HT1080 (cell line): Measurements from ENCODE around the gene WDR48. TPM values are rescaled to one million over a fixed set of nuclear protein-coding genes. Genes with fewer than 3 reads are reported as not detected.

Source experiments
- DNase-seq: peaks from one replicate; pipeline ENCODE4 v3.0.0-alpha.2; 2015; ENCODE audit warnings: low read depth
- small RNA-seq: library from RNA; depleted of rRNA; stranded (forward); fragments of <200 nt; gene quantifications from one replicate; pipeline ENCODE3, GENCODE V24; 2014
- total RNA-seq: library from RNA; depleted of rRNA; stranded (reverse); fragments of >200 nt; shearing (Covaris generic); gene quantifications from 2 replicates; pipeline ENCODE4 v1.2.3, GENCODE V29; 2014; rRNA removed

WDR48 gene
- total RNA-seq, 1 experiment from 2014 or later: 19.9 TPM

DNA sequence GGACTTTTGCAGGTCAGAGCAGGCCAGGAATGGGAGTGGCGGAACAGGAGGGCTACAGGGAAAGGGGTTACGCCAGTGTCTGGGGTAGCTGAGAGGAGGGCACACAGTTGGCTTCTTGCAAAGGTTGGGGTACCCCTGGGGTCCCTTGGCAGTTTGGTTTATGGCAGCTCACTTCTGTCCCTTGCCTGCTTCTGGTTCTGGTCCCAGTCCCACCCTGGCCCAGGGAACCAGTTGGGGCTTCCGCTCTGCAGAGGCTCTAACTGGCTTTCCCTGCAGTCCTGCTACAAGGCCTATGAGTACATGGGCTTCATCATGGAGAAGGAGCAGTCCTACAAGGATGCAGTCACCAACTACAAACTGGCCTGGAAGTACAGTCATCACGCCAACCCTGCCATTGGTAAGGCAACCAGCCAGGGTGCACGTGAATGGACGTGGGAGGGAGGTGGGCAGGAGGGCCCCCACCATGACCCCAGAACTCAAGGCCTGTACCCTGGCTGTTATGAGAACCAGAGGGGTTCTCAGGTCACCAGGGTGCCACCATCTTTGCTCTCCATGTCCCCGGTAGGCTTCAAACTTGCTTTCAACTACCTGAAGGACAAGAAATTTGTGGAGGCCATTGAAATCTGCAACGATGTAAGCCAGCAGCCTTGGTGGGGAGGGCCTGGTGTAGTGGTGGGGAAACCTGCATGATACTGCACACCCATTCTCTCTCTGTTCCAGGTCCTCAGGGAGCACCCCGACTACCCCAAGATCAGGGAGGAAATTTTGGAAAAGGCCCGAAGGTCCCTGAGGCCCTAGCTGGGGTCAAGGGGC, 86.4 kb downstream of the WDR48 start:
- no peak for DNase-seq

DNA sequence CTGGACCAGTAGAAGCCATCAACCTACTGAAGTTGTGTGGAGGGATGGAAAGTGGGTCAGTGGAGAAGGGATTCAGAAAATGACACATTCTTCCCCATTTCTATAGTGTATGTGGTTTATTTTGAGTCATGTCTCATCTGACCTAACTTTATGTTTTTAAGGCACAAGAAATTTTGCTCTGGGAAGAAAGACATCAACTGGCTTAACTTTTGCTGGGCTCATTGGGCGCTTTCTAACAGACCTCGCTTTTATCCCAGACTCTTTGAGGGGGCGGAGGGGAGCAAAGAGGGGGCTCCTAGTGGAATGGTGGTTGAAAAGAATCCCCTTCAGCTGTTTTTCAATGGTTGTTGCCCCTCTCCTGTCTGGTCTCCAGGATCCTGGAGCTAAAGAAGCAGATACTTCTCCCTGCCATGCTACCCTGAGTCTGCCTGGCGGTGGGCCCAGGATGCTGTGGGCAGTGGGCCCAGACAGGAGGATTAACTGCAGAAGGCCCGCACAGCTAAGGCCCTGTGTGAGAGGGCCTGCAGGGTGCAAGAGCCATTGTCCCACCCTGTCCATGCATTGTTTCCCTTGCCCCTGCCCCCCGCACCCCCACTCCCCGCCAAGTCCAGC, 87.1 kb downstream of the WDR48 start:
- DNase-seq: no peak

DNA sequence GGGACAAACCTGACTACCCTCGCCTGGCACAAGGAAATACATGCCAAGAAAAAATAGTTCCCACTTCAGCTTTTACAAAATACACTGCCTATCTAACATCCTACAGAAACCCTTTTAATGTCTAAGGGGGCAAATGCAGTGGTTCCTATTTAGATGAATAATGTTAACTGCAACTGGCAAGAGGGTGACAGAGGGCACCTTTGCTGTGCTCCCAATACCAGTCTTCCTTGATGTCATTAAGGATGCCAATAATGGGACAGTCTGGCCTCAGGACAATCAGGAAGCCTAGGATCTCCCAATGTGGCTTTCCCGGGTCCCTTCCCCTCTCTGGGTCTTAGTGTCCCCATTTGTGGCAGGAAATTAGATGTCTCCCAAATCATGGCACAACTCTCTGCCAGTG, 87.6 kb downstream of the WDR48 start:
- DNase-seq: no peak

DNA sequence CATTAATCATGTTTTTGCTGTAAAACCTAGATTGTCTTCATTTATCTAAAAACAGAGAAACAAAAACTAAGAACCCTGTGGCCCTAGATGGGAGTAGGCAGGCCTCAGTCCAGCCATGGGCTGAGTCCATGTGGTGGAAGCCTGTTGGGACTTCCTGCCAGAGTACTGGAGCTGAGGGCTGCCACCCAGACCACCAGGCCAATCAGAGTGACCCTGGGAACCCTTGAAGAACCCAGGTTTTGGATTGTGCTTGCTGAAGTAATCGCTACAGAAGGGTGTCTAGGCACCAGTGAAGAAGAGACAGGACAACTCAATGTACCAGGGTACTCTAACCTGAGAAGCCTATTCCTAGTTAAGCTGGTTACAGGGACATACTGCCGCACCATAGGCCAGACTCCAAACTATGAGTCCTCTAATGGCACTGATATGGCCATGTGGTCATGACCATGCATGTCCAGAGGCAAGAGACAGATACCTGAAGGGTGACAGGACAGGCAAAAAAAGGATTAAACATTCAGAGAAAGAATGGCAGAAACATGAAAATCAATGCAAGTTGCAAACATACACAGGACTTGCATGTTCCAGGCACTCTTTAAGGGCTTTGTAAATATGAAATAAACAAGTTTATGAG, 88.6 kb downstream of the WDR48 start:
- no peak for DNase-seq

DNA sequence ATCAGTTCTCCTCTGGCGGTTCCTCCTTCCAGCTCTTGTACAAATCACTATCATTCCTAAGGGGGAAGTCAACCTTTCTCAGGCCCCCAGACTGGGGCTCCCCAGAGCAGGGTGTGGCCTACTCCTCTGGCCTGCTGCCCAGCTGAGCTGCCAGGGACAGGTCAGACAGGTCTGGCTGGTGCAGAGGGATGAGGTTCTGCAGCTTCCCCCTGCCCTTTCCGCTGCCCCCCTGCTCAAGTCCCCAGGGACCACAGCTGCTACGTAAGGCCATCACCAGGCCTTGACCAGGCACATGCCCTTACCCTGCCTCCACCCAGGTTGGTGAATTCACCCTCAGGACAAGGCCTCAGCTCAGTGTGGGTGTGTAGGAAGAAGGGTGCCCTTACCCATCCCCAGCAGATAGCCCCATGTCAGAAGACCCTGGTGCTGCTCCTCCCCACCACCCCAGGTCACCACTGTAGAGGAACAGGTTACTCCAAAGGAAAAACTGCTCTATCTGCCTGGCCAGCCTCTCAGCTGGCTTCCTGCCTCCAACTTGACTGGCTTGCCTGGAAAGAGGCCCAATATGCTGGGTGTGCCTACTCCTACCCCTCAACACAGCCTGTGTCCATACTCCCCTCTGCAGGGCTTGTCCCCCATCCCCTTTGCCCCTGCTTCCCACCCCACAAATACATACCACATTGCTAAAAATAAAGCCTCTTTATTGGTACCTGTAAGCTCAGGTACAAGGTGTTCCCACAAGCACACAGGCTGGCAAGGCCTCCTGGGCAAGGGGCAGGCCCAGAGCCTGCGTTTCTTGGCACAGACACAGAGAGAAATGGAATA, 89.6 kb downstream of the WDR48 start:
- no peak for DNase-seq

DNA sequence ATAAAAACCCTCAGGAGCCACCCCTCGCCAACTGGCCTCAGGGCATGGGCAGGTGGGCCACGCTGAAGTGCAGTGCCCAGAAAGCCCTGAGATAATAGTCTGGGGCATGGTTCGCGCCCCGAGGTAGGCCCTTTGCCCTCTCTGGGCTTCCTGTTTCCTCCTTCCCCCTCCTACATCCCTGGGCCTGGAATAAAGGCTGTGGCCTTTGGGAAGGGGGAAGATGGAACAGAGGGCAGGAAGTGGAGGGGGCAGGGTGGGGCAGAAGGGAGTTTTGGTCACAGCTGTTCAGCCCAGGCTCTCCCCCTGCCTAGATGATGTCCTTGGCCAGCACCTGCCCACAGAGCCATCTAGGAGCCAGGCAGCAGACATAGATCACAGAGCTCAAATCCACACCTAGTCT, 90.3 kb downstream of the WDR48 start:
- DNase-seq: no peak

DNA sequence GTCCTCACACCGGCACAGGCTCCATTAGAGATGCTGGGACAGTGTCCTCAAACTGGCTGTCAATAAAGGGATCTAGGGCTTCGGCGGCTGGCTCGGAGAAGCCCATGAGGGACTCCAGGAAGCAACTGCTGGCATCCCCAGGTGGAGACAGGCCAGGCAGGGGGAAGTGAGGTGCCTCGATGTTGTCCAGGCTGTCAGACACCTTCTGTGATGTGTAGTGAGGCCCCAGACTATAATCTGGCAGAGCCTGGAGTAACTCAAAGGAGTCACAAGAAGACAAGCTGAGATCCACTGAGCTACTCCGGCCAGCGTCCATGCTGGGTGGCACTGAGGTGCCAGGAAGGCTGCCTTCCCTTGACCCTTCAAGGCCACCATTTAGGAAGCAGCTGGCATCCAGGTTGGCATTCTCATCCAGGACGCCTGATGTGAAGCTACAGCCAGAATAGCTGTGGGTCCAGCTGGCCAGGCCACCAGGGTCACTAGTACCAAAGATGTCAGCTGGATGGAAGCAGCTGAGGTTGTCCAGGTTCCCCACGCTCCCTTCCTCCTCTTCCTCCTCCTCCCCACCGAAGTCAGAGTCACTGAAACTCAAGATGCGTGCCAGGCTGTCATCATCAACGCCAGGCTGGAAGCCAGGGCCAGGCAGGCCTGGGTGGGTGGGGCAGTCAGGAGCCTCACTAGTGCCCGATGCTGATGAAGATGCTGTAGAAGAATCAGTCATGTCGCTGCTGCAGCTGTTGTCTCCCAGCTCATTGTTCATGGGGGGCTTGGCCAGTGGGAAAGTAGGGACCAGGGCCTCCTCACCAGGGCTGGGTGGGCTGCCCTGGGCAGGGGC, 91.5 kb downstream of the WDR48 start:
- no peak for DNase-seq

DNA sequence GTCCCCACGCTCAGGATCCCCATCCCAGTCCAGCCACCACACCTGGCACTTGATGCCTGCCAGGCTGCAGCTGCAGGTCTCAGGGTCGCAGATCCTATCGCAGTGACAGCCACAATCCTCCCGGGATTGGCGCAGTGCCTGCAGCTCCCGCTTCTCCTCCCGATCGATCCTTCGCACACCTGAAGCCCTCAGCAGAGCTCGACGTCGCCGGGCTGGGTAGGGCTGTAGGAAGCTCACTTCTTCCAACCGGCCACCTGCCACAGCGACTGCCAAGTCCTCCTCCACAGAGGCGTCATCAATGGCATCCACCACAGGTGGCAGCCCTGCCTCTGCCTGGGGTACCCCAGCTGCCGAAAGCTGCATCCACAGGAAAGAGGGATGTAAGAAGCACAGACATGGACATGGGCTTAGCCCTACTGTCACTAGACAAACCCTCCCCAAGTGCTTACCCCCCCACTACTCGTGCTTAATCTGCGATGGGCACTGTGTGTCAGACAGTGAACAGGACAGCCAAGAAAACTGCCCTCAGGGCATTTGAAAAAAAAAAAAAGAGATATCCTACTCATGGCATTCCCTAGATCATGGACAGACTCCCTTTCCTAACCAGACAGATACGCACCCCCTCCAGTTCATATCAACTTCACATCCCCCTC, 92.4 kb downstream of the WDR48 start:
- DNase-seq: no peak

DNA sequence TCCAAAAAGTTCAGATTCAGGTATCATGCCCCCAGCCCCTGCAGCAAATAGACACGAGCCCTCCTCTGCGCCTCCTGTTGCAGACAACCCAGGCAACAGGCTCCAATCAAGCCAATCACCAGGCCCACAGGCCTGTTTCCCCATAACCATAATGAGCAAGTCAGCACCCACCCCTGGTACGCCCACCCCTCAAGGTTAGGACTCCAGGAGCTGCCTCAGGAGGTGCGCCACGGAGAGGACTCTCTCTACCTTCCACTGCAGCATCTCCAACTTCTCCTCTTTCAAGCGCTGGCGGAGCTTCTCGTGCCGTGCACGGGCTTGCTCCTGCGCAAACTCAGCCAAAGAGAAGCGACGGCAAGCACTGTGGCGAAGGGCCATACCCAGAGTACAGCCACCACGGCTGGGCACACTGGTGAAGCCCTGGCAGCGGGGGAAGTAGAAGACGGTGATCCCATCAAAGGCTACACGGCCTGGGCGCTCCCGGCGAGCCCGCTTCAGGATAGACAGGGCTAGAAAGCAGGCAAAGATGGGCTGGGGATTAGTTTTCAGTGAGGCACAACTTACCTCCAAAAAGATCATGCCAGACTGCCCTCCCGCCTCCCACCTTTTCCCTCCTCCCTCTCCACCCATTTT, 93.0 kb downstream of the WDR48 start:
- DNase-seq: no peak

DNA sequence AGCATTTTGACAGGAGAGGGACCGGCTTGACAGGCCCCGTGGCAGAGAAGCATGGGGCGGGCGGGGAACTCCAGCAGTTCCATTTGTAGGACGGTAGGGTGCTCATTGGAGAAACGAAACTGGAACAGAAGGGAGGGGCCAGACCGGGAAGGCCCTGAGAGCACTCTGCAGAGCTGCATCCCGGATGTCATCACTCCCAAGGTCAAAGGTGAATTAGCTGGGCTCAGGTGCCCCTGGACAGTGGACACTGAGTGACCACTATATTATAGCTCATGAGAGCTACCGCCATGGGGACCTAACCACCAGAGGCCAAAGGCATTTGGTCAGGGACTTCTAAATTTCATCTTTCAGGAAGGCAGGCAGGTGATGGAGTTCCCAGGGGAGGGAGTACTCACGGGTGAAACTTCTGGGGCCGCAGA, 94.3 kb downstream of the WDR48 start:
- DNase-seq: no peak

Small RNA genes within 50 kb of the gene (small RNA-seq; reads per million reads assigned to genes)
- not detected for gene RNU6-1227P

Other genes starting within 250 kb of the WDR48 start
- not detected in 2 replicates for gene SCN10A, start 235.8 kb upstream of the WDR48 start, total RNA-seq
- not detected in 2 replicates for gene SCN11A, start 72 bp upstream of the WDR48 start, total RNA-seq
- 32.6 and 42.5 TPM in 2 replicates for gene GORASP1, start 55.6 kb downstream of the WDR48 start, total RNA-seq
- 0.07 and 0.69 TPM in 2 replicates for gene TTC21A, start 55.7 kb downstream of the WDR48 start, total RNA-seq
- gene CSRNP1, start 101.6 kb downstream of the WDR48 start, total RNA-seq: 12.5 and 18.1 TPM in 2 replicates
- not detected in 2 replicates for gene XIRP1, start 140.6 kb downstream of the WDR48 start, total RNA-seq
- not detected in 2 replicates for gene CX3CR1, start 228.0 kb downstream of the WDR48 start, total RNA-seq